H9 (cell line): ENCODE measurements around the gene EXD2. TPM values are rescaled to one million over a fixed set of nuclear protein-coding genes. Genes with fewer than 3 reads are reported as not detected.

Experiments
- DNase-seq: peaks from one replicate; pipeline ENCODE4 v3.0.0-alpha.2; 2017
- H2AFZ ChIP-seq: one replicate; pipeline ENCODE4 v1.6.1; 2013; ENCODE audit warnings: mild to moderate bottlenecking, low read length, control low read depth, moderate library complexity
- H2AK5ac ChIP-seq: 2 replicates; pipeline ENCODE4 v1.6.1; 2013; ENCODE audit warnings: low read length, control low read depth, mixed read lengths; ENCODE audit not compliant: insufficient read length
- H2BK120ac ChIP-seq: one replicate; pipeline ENCODE4 v1.6.1; 2013; ENCODE audit warnings: low read depth, mild to moderate bottlenecking, low read length, control low read depth, inconsistent platforms; ENCODE audit not compliant: poor library complexity, severe bottlenecking
- H2BK12ac ChIP-seq: 2 replicates; pipeline ENCODE4 v1.6.1; 2013; ENCODE audit warnings: low read length, control low read depth, mixed read lengths, low read depth; ENCODE audit not compliant: insufficient read length
- H2BK15ac ChIP-seq: 2 replicates; pipeline ENCODE4 v1.6.1; 2013; ENCODE audit warnings: low read depth, low read length, control low read depth
- H2BK20ac ChIP-seq: one replicate; pipeline ENCODE4 v1.6.1; 2013; ENCODE audit warnings: low read depth, mild to moderate bottlenecking, low read length, control low read depth, inconsistent platforms; ENCODE audit not compliant: poor library complexity, severe bottlenecking
- H2BK5ac ChIP-seq: 2 replicates; pipeline ENCODE4 v1.6.1; 2013; ENCODE audit warnings: low read length, control low read depth, mixed read lengths; ENCODE audit not compliant: insufficient read length
- H3K14ac ChIP-seq: 2 replicates; pipeline ENCODE4 v1.6.1; 2013; ENCODE audit warnings: low read length, control low read depth; ENCODE audit not compliant: insufficient read depth
- H3K18ac ChIP-seq: 2 replicates; pipeline ENCODE4 v1.6.1; 2013; ENCODE audit warnings: low read depth, mild to moderate bottlenecking, mixed read lengths, low read length, control low read depth; ENCODE audit not compliant: insufficient read length
- H3K23ac ChIP-seq: 2 replicates; pipeline ENCODE4 v1.6.1; 2013; ENCODE audit warnings: low read length, control low read depth, mixed read lengths, low read depth; ENCODE audit not compliant: insufficient read length
- H3K23me2 ChIP-seq: 2 replicates; pipeline ENCODE4 v1.6.1; 2013; ENCODE audit warnings: low read depth, mild to moderate bottlenecking, mixed read lengths, low read length, control low read depth; ENCODE audit not compliant: insufficient read length, poor library complexity, severe bottlenecking
- H3K27ac ChIP-seq: 2 replicates; pipeline ENCODE4 v1.5.1; 2013; ENCODE audit warnings: low read length, control low read depth, mixed read lengths, low read depth; ENCODE audit not compliant: insufficient read length
- H3K27me3 ChIP-seq: 2 replicates; pipeline ENCODE4 v1.6.1; 2013; ENCODE audit warnings: low read length, control low read depth, inconsistent platforms; ENCODE audit not compliant: insufficient read depth
- H3K4ac ChIP-seq: 2 replicates; pipeline ENCODE4 v1.6.1; 2013; ENCODE audit warnings: low read depth, mild to moderate bottlenecking, control low read depth, inconsistent platforms, low read length, moderate library complexity
- H3K4me1 ChIP-seq: 2 replicates; pipeline ENCODE4 v1.6.1; 2013; ENCODE audit warnings: low read length, control low read depth, inconsistent platforms; ENCODE audit not compliant: insufficient read depth
- H3K4me2 ChIP-seq: 2 replicates; pipeline ENCODE4 v1.6.1; 2013; ENCODE audit warnings: low read length, control low read depth, mixed read lengths; ENCODE audit not compliant: insufficient read length, insufficient read depth
- H3K56ac ChIP-seq: 2 replicates; pipeline ENCODE4 v1.6.1; 2013; ENCODE audit warnings: low read depth, mild to moderate bottlenecking, mixed read lengths, low read length, control low read depth; ENCODE audit not compliant: insufficient read length
- H3K79me1 ChIP-seq: 2 replicates; pipeline ENCODE4 v1.6.1; 2013; ENCODE audit warnings: low read depth, mild to moderate bottlenecking, moderate library complexity, low read length, control low read depth, inconsistent platforms; ENCODE audit not compliant: insufficient read depth, poor library complexity, severe bottlenecking
- H3K79me2 ChIP-seq: 2 replicates; pipeline ENCODE4 v1.6.1; 2013; ENCODE audit warnings: low read length, control low read depth, inconsistent platforms; ENCODE audit not compliant: insufficient read depth
- H3K9ac ChIP-seq: 2 replicates; pipeline ENCODE4 v1.6.1; 2013; ENCODE audit warnings: low read length, control low read depth, mixed read lengths; ENCODE audit not compliant: insufficient read length; ENCODE audit errors: extremely low read depth
- H3K9me3 ChIP-seq: one replicate; pipeline ENCODE4 v1.6.1; 2013; ENCODE audit warnings: low read depth, low read length, inconsistent platforms; ENCODE audit not compliant: control insufficient read depth
- H3T11ph ChIP-seq: one replicate; pipeline ENCODE4 v1.6.1; 2013; ENCODE audit warnings: mild to moderate bottlenecking, low read length, control low read depth, inconsistent platforms
- H4K20me1 ChIP-seq: one replicate; pipeline ENCODE4 v1.6.1; 2013; ENCODE audit not compliant: control insufficient read depth, insufficient read length, insufficient read depth
- H4K5ac ChIP-seq: 2 replicates; pipeline ENCODE4 v1.6.1; 2013; ENCODE audit warnings: low read depth, mild to moderate bottlenecking, mixed read lengths, low read length, control low read depth; ENCODE audit not compliant: insufficient read length
- H4K8ac ChIP-seq: replicated peaks from 2 replicates; pipeline ENCODE4 v1.6.1; 2013; ENCODE audit warnings: low read length, control low read depth, mixed read lengths, low read depth; ENCODE audit not compliant: insufficient read length
- H4K91ac ChIP-seq: 2 replicates; pipeline ENCODE4 v1.6.1; 2013; ENCODE audit warnings: low read depth, mild to moderate bottlenecking, moderate library complexity, mixed read lengths, low read length, control low read depth; ENCODE audit not compliant: insufficient read length
- H3K27ac Mint-ChIP-seq, 3 experiments: 2 replicates in 2 of 3; 3 replicates in 1 of 3; pipeline ENCODE4 v1.8.0; 2020 to 2021; ENCODE audit warnings: mixed read lengths in 3 of 3, mild to moderate bottlenecking in 1 of 3, moderate library complexity in 1 of 3
- H3K27me3 Mint-ChIP-seq: 2 replicates; pipeline ENCODE4 v1.8.0; 2021; ENCODE audit warnings: low read depth, mild to moderate bottlenecking, moderate library complexity, mixed read lengths
- H3K36me3 Mint-ChIP-seq, 3 experiments: 2 replicates in 2 of 3; 3 replicates in 1 of 3; pipeline ENCODE4 v1.8.0; 2020 to 2021; ENCODE audit warnings: low read depth in 3 of 3, mixed read lengths in 3 of 3; ENCODE audit not compliant: insufficient read depth in 1 of 3
- H3K4me1 Mint-ChIP-seq, 2 experiments: 2 replicates each; pipeline ENCODE4 v1.8.0; 2020; ENCODE audit warnings: mixed read lengths in 2 of 2
- H3K4me3 Mint-ChIP-seq, 2 experiments: 2 replicates in 1 of 2; 3 replicates in 1 of 2; pipeline ENCODE4 v1.8.0; 2020 to 2021; ENCODE audit warnings: mild to moderate bottlenecking in 2 of 2, mixed read lengths in 2 of 2, moderate library complexity in 1 of 2
- H3K9me3 Mint-ChIP-seq, 2 experiments: 2 replicates in 1 of 2; 3 replicates in 1 of 2; pipeline ENCODE4 v1.8.0; 2020; ENCODE audit warnings: mild to moderate bottlenecking in 2 of 2, mixed read lengths in 2 of 2, moderate library complexity in 1 of 2
- WGBS: extraction: QIAGEN DNeasy Blood & Tissue Kit; methylation state at CpG from one replicate; pipeline ENCODE4 v1.1.7; 2013; ENCODE audit warnings: missing lambda C conversion rate, low lambda C conversion rate, mixed read lengths; ENCODE audit not compliant: insufficient read length; ENCODE audit errors: extremely low coverage; 5-methylcytosine and 5-hydroxymethylcytosine counted together
- total RNA-seq: library from RNA; stranded (reverse); gene quantifications from 2 replicates; pipeline ENCODE4 v1.2.1, GENCODE V29; 2021
- TF ChIP-seq, protein P1 (sequence below): fragments of 200-600 bp; sonication (generic); conservative IDR thresholded peaks from 3 replicates; pipeline ENCODE4 v1.8.0; 2021; ENCODE audit warnings: antibody characterized with exemption, mild to moderate bottlenecking

The EXD2 gene
- total RNA-seq, 1 experiment from 2014 or later, result 19.6 TPM

DNA sequence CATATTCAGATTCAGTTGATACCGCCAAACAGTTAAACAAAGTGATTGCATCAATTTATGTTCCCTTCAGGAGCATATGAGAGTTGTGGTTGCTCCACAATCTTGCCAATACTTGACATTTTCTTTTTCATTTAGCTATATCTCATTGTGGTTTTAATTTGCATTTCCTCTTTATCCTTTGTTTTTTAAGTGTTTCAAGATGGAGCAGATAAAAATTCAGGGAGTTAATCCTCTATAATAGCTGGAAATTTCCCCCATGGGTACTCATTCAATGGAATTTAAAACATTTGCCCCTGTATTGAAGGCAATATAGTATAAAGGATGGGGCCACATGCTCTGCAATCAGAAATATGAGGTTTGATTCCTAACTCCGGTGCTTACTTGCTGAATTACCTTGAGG lies 1.1 kb upstream of the EXD2 start:
- Histone ChIP-seq H3K4me1 (no peaks in the 10 kb centered on the region), H4K20me1 (no peaks in the 10 kb centered on the region), H3K23ac (no peak overlapping the region), H3K4me2 (no peak overlapping the region), H4K5ac (no peak overlapping the region), H2BK20ac (no peak overlapping the region), H3K9ac (no peak overlapping the region), H4K8ac (no peak overlapping the region), H3K56ac (no peak overlapping the region), H3K18ac (no peak overlapping the region), H2AK5ac (no peak overlapping the region), H3K9me3 (no peaks in the 10 kb centered on the region), H3K4ac (no peak overlapping the region), H2BK5ac (no peak overlapping the region), H3K27me3 (no peaks in the 10 kb centered on the region), H3K14ac (no peak overlapping the region), H3K23me2 (peaks cover 2% of the 10 kb centered on the region), H3K79me1 (no peaks in the 10 kb centered on the region), H2BK120ac (no peak overlapping the region), H3T11ph (no peak overlapping the region), H3K27ac (no peak overlapping the region), H2BK12ac (no peak overlapping the region), H4K91ac (no peak overlapping the region), H2BK15ac (no peak overlapping the region), H2AFZ (no peak overlapping the region), H3K79me2 (no peaks in the 10 kb centered on the region; the same call in 1 of the 2 replicates)
- Mint-ChIP-seq H3K4me1 (peaks cover 10 to 19% of the 10 kb centered on the region in 2 experiments), H3K4me3 (peak overlapping the region in 1 of 2 experiments; percentile 6; a peak in 1 of 5 replicates), H3K9me3 (no peaks in the 10 kb centered on the region), H3K27me3 (no peaks in the 10 kb centered on the region; the same call in 1 of the 2 replicates), H3K36me3 (no peaks in the 10 kb centered on the region), H3K27ac (no peak overlapping the region; a peak in 1 of 7 replicates)
- no CpG with 5 or more reads among the region's 2 CpGs for WGBS
- TF ChIP-seq, protein P1, sequence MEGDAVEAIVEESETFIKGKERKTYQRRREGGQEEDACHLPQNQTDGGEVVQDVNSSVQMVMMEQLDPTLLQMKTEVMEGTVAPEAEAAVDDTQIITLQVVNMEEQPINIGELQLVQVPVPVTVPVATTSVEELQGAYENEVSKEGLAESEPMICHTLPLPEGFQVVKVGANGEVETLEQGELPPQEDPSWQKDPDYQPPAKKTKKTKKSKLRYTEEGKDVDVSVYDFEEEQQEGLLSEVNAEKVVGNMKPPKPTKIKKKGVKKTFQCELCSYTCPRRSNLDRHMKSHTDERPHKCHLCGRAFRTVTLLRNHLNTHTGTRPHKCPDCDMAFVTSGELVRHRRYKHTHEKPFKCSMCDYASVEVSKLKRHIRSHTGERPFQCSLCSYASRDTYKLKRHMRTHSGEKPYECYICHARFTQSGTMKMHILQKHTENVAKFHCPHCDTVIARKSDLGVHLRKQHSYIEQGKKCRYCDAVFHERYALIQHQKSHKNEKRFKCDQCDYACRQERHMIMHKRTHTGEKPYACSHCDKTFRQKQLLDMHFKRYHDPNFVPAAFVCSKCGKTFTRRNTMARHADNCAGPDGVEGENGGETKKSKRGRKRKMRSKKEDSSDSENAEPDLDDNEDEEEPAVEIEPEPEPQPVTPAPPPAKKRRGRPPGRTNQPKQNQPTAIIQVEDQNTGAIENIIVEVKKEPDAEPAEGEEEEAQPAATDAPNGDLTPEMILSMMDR, result no peak
- no peak for DNase-seq
